DND-41 (cell line): Measurements from ENCODE around the gene RYR2.

Experiments
- CTCF ChIP-seq: IDR thresholded peaks from 2 replicates; pipeline ENCODE4 v1.5.1; 2012; ENCODE audit warnings: borderline replicate concordance, low read length, moderate library complexity, mild to moderate bottlenecking; ENCODE audit not compliant: poor library complexity, severe bottlenecking; ENCODE audit errors: extremely low read depth
- EZH2 ChIP-seq: IDR thresholded peaks from 3 replicates; pipeline ENCODE4 v1.6.1; 2012; ENCODE audit warnings: borderline replicate concordance, low read depth, mild to moderate bottlenecking, moderate library complexity, low read length, inconsistent platforms; ENCODE audit not compliant: severe bottlenecking

- no peak for TF ChIP-seq CTCF
- TF ChIP-seq EZH2 = no peak
These were observed 352.3 kb downstream of the RYR2 start for GRCh38 chr1:237394281-237394680.
